ENCODE results near the gene LRIG3.

GRCh38 chr12:58844161-58844560 is 76.1 kb downstream of the LRIG3 start:
- TF ChIP-seq, protein P1, sequence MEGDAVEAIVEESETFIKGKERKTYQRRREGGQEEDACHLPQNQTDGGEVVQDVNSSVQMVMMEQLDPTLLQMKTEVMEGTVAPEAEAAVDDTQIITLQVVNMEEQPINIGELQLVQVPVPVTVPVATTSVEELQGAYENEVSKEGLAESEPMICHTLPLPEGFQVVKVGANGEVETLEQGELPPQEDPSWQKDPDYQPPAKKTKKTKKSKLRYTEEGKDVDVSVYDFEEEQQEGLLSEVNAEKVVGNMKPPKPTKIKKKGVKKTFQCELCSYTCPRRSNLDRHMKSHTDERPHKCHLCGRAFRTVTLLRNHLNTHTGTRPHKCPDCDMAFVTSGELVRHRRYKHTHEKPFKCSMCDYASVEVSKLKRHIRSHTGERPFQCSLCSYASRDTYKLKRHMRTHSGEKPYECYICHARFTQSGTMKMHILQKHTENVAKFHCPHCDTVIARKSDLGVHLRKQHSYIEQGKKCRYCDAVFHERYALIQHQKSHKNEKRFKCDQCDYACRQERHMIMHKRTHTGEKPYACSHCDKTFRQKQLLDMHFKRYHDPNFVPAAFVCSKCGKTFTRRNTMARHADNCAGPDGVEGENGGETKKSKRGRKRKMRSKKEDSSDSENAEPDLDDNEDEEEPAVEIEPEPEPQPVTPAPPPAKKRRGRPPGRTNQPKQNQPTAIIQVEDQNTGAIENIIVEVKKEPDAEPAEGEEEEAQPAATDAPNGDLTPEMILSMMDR (IDR thresholded peaks at IDR 0.05; ENCODE audit: poor library complexity, severe bottlenecking) = no peak
- TF ChIP-seq EP300 (conservative IDR thresholded peaks at IDR 0.05; ENCODE audit: poor library complexity, severe bottlenecking) (no peak), POLR2AphosphoS5 (IDR thresholded peaks at IDR 0.05) (no peak), EZH2 (IDR thresholded peaks at IDR 0.05; ENCODE audit: borderline replicate concordance, insufficient read depth, low read length, poor library complexity, severe bottlenecking) (no peak), TAF1 (IDR thresholded peaks at IDR 0.05; ENCODE audit: low read depth) (no peak), RAD21 (conservative IDR thresholded peaks at IDR 0.05) (no peak), SMC3 (conservative IDR thresholded peaks at IDR 0.05; ENCODE audit: poor library complexity) (no peak)
